ENCODE data around the gene MPZ. TPM values are rescaled to one million over a fixed set of nuclear protein-coding genes. Genes with fewer than 3 reads are reported as not detected.

MPZ gene
- total and polyA plus RNA-seq, 8 donors = 1.3 to 15.1 (median 2.3) TPM; not detected in 3

DNA sequence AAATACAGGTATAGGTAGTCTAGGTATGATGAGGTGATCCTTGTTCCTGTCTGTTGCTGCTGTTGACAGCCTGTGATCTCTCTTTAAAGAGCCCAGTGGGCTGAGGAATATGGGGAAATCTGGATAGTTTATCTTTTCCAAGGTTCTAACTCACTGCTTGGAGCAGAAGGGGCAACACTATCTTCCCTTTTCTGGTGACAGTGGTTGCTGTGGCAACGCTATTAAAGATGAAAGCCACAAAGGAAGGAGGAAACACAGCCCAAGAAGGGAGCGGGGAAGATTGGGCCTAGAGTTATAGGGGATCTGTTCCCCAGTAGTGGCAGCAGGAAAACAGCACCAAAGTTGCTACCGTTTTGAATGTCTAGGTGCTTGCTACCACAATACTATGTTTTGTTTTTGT, 42.4 kb downstream of the MPZ start:
- Histone ChIP-seq H3K4me3 (no peak overlapping the region), H3K36me3 (no peaks in the 10 kb centered on the region), H3K4me1 (peaks cover 0 to 12% (median 0%) of the 10 kb centered on the region in 4 donors), H3K9me3 (no peaks in the 10 kb centered on the region), H3K27ac (no peak overlapping the region), H3K27me3 (peaks cover 0 to 6% (median 0%) of the 10 kb centered on the region in 3 donors)
- no peak for TF ChIP-seq POLR2A (IDR thresholded peaks at IDR 0.05)
- TF ChIP-seq POLR2AphosphoS5 (IDR thresholded peaks at IDR 0.05) = no peak
- TF ChIP-seq EP300 (IDR thresholded peaks at IDR 0.05) = no peak
- TF ChIP-seq, protein P1, sequence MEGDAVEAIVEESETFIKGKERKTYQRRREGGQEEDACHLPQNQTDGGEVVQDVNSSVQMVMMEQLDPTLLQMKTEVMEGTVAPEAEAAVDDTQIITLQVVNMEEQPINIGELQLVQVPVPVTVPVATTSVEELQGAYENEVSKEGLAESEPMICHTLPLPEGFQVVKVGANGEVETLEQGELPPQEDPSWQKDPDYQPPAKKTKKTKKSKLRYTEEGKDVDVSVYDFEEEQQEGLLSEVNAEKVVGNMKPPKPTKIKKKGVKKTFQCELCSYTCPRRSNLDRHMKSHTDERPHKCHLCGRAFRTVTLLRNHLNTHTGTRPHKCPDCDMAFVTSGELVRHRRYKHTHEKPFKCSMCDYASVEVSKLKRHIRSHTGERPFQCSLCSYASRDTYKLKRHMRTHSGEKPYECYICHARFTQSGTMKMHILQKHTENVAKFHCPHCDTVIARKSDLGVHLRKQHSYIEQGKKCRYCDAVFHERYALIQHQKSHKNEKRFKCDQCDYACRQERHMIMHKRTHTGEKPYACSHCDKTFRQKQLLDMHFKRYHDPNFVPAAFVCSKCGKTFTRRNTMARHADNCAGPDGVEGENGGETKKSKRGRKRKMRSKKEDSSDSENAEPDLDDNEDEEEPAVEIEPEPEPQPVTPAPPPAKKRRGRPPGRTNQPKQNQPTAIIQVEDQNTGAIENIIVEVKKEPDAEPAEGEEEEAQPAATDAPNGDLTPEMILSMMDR (IDR thresholded peaks at IDR 0.05) = no peak
- intact Hi-C loops (cut with DNase I; ENCODE audit: low total_unique reads) = no loop called here
- DNase-seq = peak in 1 of 2 donors; percentile 19
- 61 to 83% (median 69%) methylated on average over 3 of the region's 3 CpGs for WGBS, 5 donors

DNA sequence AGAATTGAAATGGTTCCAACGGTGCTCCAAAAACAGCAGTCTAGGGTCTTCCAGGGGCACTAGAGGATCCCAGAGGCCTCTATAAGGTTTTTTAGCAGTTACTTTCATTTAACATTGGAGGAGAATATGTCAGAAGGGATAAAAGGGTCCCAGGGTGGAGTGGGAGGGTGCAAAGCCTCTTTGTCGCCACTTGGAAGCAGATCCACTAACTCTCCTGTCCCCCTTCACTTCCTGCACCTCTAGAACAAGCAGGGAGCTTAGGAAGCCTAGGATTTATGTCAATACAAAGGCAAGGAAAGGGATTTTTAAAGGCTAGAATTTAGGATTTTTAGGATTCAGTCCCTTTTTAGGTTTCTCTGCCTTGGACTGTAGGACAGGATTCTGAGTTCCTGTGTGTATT, 42.9 kb downstream of the MPZ start:
- WGBS, 5 donors = 70 to 76% (median 72%) methylated on average over 2 of the region's 2 CpGs
- Histone ChIP-seq H3K27me3 (peaks cover 0 to 6% (median 0%) of the 10 kb centered on the region in 3 donors), H3K4me1 (peaks cover 0 to 12% (median 0%) of the 10 kb centered on the region in 4 donors), H3K9me3 (no peaks in the 10 kb centered on the region), H3K36me3 (no peaks in the 10 kb centered on the region), H3K4me3 (no peak overlapping the region), H3K27ac (no peak overlapping the region)
- DNase-seq = peak in 1 of 2 donors; percentile 28
- no peak for TF ChIP-seq POLR2A (IDR thresholded peaks at IDR 0.05)
- TF ChIP-seq EP300 (IDR thresholded peaks at IDR 0.05) = no peak
- TF ChIP-seq POLR2AphosphoS5 (IDR thresholded peaks at IDR 0.05) = no peak
- TF ChIP-seq, protein P1 (IDR thresholded peaks at IDR 0.05) = no peak
- intact Hi-C loops (cut with DNase I; ENCODE audit: low total_unique reads) = no loop called here

DNA sequence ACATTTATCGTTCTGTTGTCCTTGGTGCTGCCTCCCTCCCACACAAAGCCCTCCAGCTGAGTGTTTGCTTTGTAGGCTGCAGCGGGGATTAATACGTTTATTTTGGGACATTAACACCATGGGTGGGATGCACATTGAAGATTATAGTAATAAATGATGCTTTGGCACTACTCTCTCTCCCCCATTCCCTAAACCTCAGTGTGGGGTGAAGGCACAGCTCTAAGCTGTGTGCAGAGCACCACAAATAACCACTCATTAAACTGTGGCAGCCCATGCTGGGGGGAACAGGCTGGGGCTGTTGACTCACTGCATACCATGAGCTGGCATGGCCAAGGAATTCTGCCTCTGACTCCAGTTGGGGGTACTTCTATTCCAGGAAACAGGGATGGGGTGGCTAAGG, 43.6 kb downstream of the MPZ start:
- H3K9me3 ChIP-seq = no peaks in the 10 kb centered on the region
- DNase-seq = peak in 1 of 2 donors; percentile 26
- intact Hi-C loops (cut with DNase I; ENCODE audit: low total_unique reads) = no loop called here
- no peak overlapping the region for H3K27ac ChIP-seq
- H3K4me3 ChIP-seq = no peak overlapping the region
- peaks cover 0 to 13% (median 0%) of the 10 kb centered on the region in 3 donors for H3K27me3 ChIP-seq
- TF ChIP-seq POLR2A (IDR thresholded peaks at IDR 0.05) = no peak
- no peak for TF ChIP-seq EP300 (IDR thresholded peaks at IDR 0.05)
- TF ChIP-seq, protein P1 (IDR thresholded peaks at IDR 0.05) = no peak
- TF ChIP-seq POLR2AphosphoS5 (IDR thresholded peaks at IDR 0.05) = no peak
- H3K4me1 ChIP-seq = peaks cover 0 to 15% (median 0%) of the 10 kb centered on the region in 4 donors
- no peaks in the 10 kb centered on the region for H3K36me3 ChIP-seq
- 21 to 42% (median 34%) methylated on average over 3 of the region's 3 CpGs for WGBS, 5 donors

DNA sequence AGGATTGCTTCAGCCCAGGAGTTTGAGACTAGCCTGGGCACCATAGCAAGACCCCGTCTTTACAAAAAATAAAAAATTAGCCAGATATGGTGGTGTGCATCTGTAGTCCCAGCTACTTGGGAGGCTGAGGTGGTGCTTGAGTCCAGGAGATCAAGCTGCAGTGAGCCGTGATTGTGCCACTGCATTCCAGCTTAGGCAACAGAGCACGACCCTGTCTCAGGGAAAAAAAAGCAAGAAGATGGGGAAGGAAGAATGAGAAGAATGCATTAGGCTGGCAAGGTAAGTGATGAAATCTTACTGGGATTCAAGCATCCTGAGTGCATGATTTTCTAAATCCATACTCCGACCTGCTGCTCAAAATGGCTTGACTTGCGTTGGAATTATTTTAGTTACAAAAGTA, 44.5 kb downstream of the MPZ start:
- no peak for TF ChIP-seq POLR2AphosphoS5 (IDR thresholded peaks at IDR 0.05)
- no peak for TF ChIP-seq POLR2A (IDR thresholded peaks at IDR 0.05)
- TF ChIP-seq EP300 (IDR thresholded peaks at IDR 0.05) = no peak
- TF ChIP-seq, protein P1 (IDR thresholded peaks at IDR 0.05) = no peak
- no peaks in the 10 kb centered on the region for H3K9me3 ChIP-seq
- peaks cover 0 to 20% (median 0%) of the 10 kb centered on the region in 4 donors for H3K4me1 ChIP-seq
- H3K27ac ChIP-seq = no peak overlapping the region
- no peaks in the 10 kb centered on the region for H3K36me3 ChIP-seq
- DNase-seq = no peak
- 77 to 84% (median 80%) methylated on average over 5 of the region's 5 CpGs for WGBS, 5 donors
- H3K27me3 ChIP-seq = peaks cover 0 to 21% (median 4%) of the 10 kb centered on the region in 3 donors
- no peak overlapping the region for H3K4me3 ChIP-seq
- intact Hi-C loops (cut with DNase I; ENCODE audit: low total_unique reads) = no loop called here

All from stomach (tissue), 9 donors.